Measurements from ENCODE around the gene ESPN.

ESPN gene

GRCh38 chr1:6424619-6425593, at the start of gene ESPN:
ESPN (plus strand) TSS chr1:6424776; CDS start chr1:6424956, 180 bp downstream.
- no peak for TF ChIP-seq CTCF (IDR thresholded peaks at IDR 0.05; ENCODE audit: insufficient read depth, low read depth, low read length, missing control alignments)
- DNase-seq (ENCODE audit: low read depth) = no peak
- no peak within 1 kb of the TSS for H3K4me3 ChIP-seq (ENCODE audit: low read depth, low read length)

GRCh38 chr1:6378096-6378746, 46.4 kb upstream of the ESPN start:
- H3K4me3 ChIP-seq (ENCODE audit: low read depth, low read length) = no peak overlapping the region
- no peak for TF ChIP-seq CTCF (IDR thresholded peaks at IDR 0.05; ENCODE audit: insufficient read depth, low read depth, low read length, missing control alignments)
- DNase-seq (ENCODE audit: low read depth) = no peak

GRCh38 chr1:6380037-6380436, 44.5 kb upstream of the ESPN start:
- DNase-seq (ENCODE audit: low read depth) = no peak
- no peak overlapping the region for H3K4me3 ChIP-seq (ENCODE audit: low read depth, low read length)
- no peak for TF ChIP-seq CTCF (IDR thresholded peaks at IDR 0.05; ENCODE audit: insufficient read depth, low read depth, low read length, missing control alignments)

GRCh38 chr1:6384135-6384534, 40.4 kb upstream of the ESPN start:
- TF ChIP-seq CTCF (IDR thresholded peaks at IDR 0.05; ENCODE audit: insufficient read depth, low read depth, low read length, missing control alignments) = no peak
- H3K4me3 ChIP-seq (ENCODE audit: low read depth, low read length) = no peak overlapping the region
- DNase-seq (ENCODE audit: low read depth) = no peak

GRCh38 chr1:6384962-6385361, 39.6 kb upstream of the ESPN start:
- H3K4me3 ChIP-seq (ENCODE audit: low read depth, low read length) = no peak overlapping the region
- TF ChIP-seq CTCF (IDR thresholded peaks at IDR 0.05; ENCODE audit: insufficient read depth, low read depth, low read length, missing control alignments) = no peak
- DNase-seq (ENCODE audit: low read depth) = no peak

- no peak for DNase-seq (ENCODE audit: low read depth)
- no peak for TF ChIP-seq CTCF (IDR thresholded peaks at IDR 0.05; ENCODE audit: insufficient read depth, low read depth, low read length, missing control alignments)
- H3K4me3 ChIP-seq (ENCODE audit: low read depth, low read length) = no peak overlapping the region
Observed at GRCh38 chr1:6385488-6386191, 38.9 kb upstream of the ESPN start.

Data from GM12865 (cell line).